Mesothelial cell of epicardium (in vitro differentiated cells): ENCODE measurements around the gene POSTN. TPM values are rescaled to one million over a fixed set of nuclear protein-coding genes. Genes with fewer than 3 reads are reported as not detected.

Source experiments
- DNase-seq, 2 experiments: peaks; one replicate each; pipeline ENCODE4 v3.0.0; 2021; ENCODE audit warnings: low spot score in 2 of 2; ENCODE audit not compliant: unreplicated experiment in 2 of 2
- H3K27ac Mint-ChIP-seq: 2 replicates; pipeline ENCODE4 v1.8.0; 2021; ENCODE audit warnings: mixed read lengths
- H3K27me3 Mint-ChIP-seq: 2 replicates; pipeline ENCODE4 v1.8.0; 2021; ENCODE audit warnings: low read depth, mixed read lengths
- H3K36me3 Mint-ChIP-seq: 2 replicates; pipeline ENCODE4 v1.8.0; 2021; ENCODE audit warnings: mixed read lengths
- H3K4me1 Mint-ChIP-seq: 2 replicates; pipeline ENCODE4 v1.8.0; 2021; ENCODE audit warnings: mixed read lengths
- H3K4me3 Mint-ChIP-seq: 2 replicates; pipeline ENCODE4 v1.8.0; 2021; ENCODE audit warnings: mild to moderate bottlenecking, moderate library complexity, mixed read lengths
- H3K9me3 Mint-ChIP-seq: 2 replicates; pipeline ENCODE4 v1.8.0; 2021; ENCODE audit warnings: mixed read lengths
- CTCF ChIP-seq: fragments of 200-600 bp; sonication (generic); IDR thresholded peaks from one replicate; pipeline ENCODE4 v1.5.0; 2021; ENCODE audit warnings: antibody characterized with exemption; ENCODE audit not compliant: unreplicated experiment
- total RNA-seq: library from RNA; stranded (reverse); gene quantifications from 3 replicates; pipeline ENCODE4 v1.2.1, GENCODE V29; 2021

POSTN gene
- total RNA-seq, 1 donor from 2014 or later = 451 TPM

DNA sequence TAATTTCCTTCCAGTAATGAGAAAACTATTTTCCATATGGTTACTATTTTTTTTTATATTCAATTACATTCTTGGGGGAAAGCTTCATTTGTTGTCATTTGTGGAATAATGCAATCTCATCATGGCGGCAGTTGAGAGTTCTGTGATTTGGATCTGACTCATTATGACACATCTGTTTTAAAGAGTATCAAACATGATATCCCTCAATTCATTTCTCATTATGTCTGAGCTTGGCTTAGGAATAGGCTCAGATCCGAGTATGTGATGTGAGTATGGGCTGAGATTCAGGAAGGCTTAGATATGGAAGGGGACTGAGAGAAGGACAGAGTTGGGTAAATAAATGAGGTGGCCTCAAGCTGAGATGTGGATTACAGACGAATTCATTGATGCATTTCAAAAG, 64.4 kb downstream of the POSTN start:
- peaks cover 4% of the 10 kb centered on the region for H3K4me1 Mint-ChIP-seq
- H3K36me3 Mint-ChIP-seq = peaks cover 6% of the 10 kb centered on the region
- no peak for TF ChIP-seq CTCF
- peaks cover 24% of the 10 kb centered on the region for H3K9me3 Mint-ChIP-seq
- no peaks in the 10 kb centered on the region for H3K27me3 Mint-ChIP-seq
- DNase-seq = no peak
- no peak overlapping the region for H3K27ac Mint-ChIP-seq
- H3K4me3 Mint-ChIP-seq = no peak overlapping the region

DNA sequence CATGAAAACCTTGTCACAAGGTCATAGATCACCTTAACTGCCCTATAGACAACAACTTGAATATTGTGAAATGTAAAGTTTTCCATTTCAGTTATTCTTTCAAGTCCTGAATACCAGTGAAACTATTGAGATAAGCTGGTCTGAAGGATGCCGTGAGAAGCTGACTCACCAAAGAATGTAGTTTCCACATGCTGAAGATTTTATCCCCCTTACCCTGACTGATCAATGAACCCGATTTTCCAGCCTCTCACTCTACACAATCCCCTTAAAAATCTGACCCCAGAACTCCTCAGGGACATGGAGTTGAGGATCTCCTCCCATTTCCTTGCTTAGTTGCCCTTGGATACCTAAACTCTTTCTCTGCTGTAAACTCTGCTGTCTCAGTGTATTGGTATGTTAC, 67.5 kb downstream of the POSTN start:
- H3K4me1 Mint-ChIP-seq = peaks cover 7% of the 10 kb centered on the region

DNA sequence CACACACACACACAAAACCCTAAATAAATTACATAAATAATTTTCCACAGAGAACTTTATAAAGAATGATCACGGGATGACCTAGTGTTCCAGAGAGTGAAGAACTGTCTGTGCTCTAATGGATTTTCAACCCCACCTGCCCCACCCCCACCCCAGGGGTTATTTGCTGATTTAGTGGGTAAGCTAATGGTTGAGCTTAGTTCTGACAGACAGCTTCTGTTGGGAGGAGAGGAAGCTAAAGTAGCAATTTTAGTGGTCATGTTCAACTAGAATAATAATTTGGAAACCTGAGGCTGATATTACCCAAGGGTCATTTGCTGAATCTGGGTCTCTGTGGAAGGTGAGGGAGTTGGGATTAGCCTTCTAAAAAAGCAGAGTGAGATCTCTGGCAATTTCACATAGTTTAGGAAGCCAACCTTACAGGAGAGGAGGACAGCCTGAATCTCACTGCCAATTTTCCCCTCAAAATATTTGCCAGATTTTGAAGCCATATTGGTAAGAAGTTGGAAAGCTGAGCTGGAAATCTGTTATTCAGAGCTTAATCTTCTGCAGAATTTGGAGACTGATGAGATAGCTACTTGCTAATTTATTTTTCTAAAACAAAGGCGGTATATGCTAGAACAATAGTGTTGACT, 68.7 kb downstream of the POSTN start:
- Mint-ChIP-seq H3K36me3 (peaks cover 6% of the 10 kb centered on the region), H3K4me1 (peaks cover 5% of the 10 kb centered on the region), H3K27ac (no peak overlapping the region), H3K27me3 (no peaks in the 10 kb centered on the region), H3K9me3 (peaks cover 20% of the 10 kb centered on the region), H3K4me3 (no peak overlapping the region)
- TF ChIP-seq CTCF = no peak
- DNase-seq = no peak

More for the DNA sequence above, 67.5 kb downstream of the POSTN start:
- no peak for DNase-seq
- Mint-ChIP-seq H3K9me3 (peaks cover 20% of the 10 kb centered on the region), H3K4me3 (no peak overlapping the region), H3K27ac (no peak overlapping the region), H3K27me3 (no peaks in the 10 kb centered on the region), H3K36me3 (peaks cover 6% of the 10 kb centered on the region)
- TF ChIP-seq CTCF = no peak

DNA sequence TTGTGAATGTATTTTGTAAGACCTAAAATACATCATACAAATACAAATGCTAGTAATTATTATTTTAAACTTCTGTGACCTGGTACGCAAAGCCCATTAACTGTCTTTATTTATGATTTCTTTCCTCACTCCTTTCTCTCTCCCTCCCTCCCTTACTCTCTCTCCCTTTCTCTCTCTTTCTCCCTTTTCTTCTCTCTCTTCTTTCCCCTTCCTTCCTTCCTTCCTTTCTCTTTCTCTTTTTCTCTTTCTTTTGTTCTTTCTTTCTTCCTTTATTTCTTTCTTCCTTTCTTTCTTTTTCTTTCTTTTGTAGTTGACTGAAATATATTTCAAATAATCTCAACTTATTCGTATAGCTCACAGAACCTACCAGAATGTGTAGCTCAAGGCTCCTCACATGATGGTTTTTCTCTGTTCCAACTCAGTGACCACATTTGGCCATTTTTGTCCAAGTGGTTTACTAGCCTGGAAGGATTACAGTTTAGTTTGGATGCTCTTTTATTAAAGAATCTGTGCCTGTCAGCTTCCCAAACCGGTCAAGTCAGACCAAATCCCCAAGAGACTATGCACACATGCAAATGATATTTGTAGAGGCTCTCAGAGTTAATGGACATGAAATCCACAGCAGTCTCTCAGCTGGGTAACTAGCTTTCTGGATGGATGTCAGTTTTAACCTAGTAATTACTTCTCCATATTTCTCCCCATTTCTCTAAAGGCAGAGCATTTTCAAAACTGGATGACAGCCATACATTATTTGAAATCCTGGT, 71.7 kb downstream of the POSTN start:
- Mint-ChIP-seq H3K27me3 (no peaks in the 10 kb centered on the region), H3K9me3 (peaks cover 24% of the 10 kb centered on the region), H3K27ac (no peak overlapping the region), H3K4me3 (no peak overlapping the region), H3K36me3 (peaks cover 6% of the 10 kb centered on the region), H3K4me1 (peaks cover 5% of the 10 kb centered on the region)
- DNase-seq = no peak
- no peak for TF ChIP-seq CTCF

- no peaks in the 10 kb centered on the region for H3K9me3 Mint-ChIP-seq
- peaks cover 7% of the 10 kb centered on the region for H3K4me1 Mint-ChIP-seq
- no peaks in the 10 kb centered on the region for H3K36me3 Mint-ChIP-seq
- no peaks in the 10 kb centered on the region for H3K27me3 Mint-ChIP-seq
- no peak overlapping the region for H3K27ac Mint-ChIP-seq
- TF ChIP-seq CTCF = no peak
- no peak overlapping the region for H3K4me3 Mint-ChIP-seq
- no peak for DNase-seq
Observed at GRCh38 chr13:37515226-37515625, 83.3 kb downstream of the POSTN start.
